ENCODE results near the gene MEPCE. TPM values are rescaled to one million over a fixed set of nuclear protein-coding genes. Genes with fewer than 3 reads are reported as not detected.

MEPCE gene
- total and polyA plus RNA-seq, 9 of the 15 experiments (the other 6 are each of a cell fraction or from before 2014, with no cell fraction given), result 10.9 to 76.3 (median 44.1) TPM

DNA sequence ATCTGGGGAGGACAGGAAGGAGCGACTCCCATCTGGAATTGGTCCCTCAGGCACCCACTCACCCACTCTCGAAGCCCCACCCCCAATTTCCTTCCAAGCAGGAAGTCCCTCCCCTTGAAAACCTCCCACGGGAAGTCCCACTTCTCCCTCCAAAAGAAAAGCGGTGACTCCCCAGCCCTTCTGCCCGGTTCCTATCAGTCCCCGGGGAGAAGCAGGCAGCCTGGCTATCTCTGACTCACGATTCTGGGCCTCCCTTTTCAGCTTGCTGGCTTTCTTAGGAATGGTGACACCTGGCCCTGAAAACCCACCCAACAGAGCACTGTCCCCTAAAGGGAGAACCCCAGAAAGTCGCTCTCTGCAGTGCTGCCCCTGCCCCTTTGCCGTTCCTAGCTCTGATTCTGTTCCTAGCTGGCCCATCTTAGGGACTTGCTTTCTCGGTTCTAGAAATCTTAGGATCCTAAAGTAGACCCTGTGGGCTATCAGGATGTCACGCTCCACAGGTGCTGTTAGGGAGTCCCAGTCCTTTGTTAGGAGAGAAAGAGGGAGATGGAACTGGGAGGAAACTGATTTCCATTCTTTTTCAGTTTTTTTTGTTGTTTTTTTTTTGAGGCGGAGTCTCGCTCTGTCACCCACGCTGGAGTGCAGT is 43.3 kb downstream of the MEPCE start:
- H3K36me3 ChIP-seq (ENCODE audit: control insufficient read depth, insufficient read depth, low read length), result peaks cover 76% of the 10 kb centered on the region
- POLR2A ChIA-PET, result interaction anchor here (0.6 to 0.9 kb wide), 4 partner anchors 11 to 355 kb away, joined by 3 to 4 read pairs (median 3); partner anchors contain the start of gene FBXO24
- 21% methylated on average over 14 of the region's 14 CpGs for WGBS (ENCODE audit: insufficient coverage, low coverage, missing lambda C conversion rate)
- H3K4me2 ChIP-seq (ENCODE audit: insufficient read depth, low read length), result peak overlapping the region; percentile 67
- H4K20me1 ChIP-seq (replicated peaks; ENCODE audit: control insufficient read depth, insufficient read depth, low read length), result peaks cover 19% of the 10 kb centered on the region
- no TSS peak for BruUV-seq (replicated peaks)
- CTCF ChIA-PET (ENCODE audit: low intra/inter-chr PET ratio), result interaction anchor here (0.7 kb wide), 2 partner anchors 91 to 100 kb away, joined by 3 to 6 read pairs; no protein-coding TSS in a partner anchor
- ATAC-seq (peak; percentile 46), DNase-seq (ENCODE audit: extremely low read depth in 1 of 4, low spot score in 3 of 4) (peak; percentile 88 to 90 (median 88)), FAIRE-seq (peak; percentile 93)
- H3K79me2 ChIP-seq (ENCODE audit: control insufficient read depth, insufficient read depth, low read length), result peaks cover 49% of the 10 kb centered on the region
- peaks cover 6% of the 10 kb centered on the region for H3K9me1 ChIP-seq (ENCODE audit: control insufficient read depth, insufficient read depth, low read length)
- peak overlapping the region; percentile 77 for H3K27ac ChIP-seq (ENCODE audit: extremely low read depth, low read depth, low read length)
- peaks cover 41 to 69% of the 10 kb centered on the region in 2 experiments for H3K4me1 ChIP-seq (replicated peaks in 1 of 2; ENCODE audit: control insufficient read depth in 2 of 2, insufficient read depth in 2 of 2, low read length in 2 of 2)
- in situ Hi-C loops (cut with MboI), result loop anchor here (25.0 kb wide), 1 partner anchor 89 kb away; the partner anchor contains the start of gene SAP25
- H3K4me3 ChIP-seq, result peak overlapping the region; percentile 6; the same call in 1 of the 2 replicates
- H2AFZ ChIP-seq (ENCODE audit: low read depth, low read length), result peak overlapping the region; percentile 55
- H3K27me3 ChIP-seq (ENCODE audit: control insufficient read depth in 2 of 2, insufficient read depth in 2 of 2, low read length in 2 of 2), result no peaks in the 10 kb centered on the region
- H3K9me3 ChIP-seq (replicated peaks; ENCODE audit: control insufficient read depth, insufficient read depth, low read depth, low read length), result no peaks in the 10 kb centered on the region
- peak overlapping the region; percentile 26 to 77; a peak in 3 of 4 replicates for H3K9ac ChIP-seq (ENCODE audit: insufficient read depth in 1 of 2, low read depth in 2 of 2, low read length in 2 of 2)
- intact Hi-C loops (cut with micrococcal nuclease), result no loop called here
- TF ChIP-seq ATF7 (IDR thresholded peaks at IDR 0.05), result 0 out of 2 replicates have a peak, but pooled peaks have one; percentile 17
- peak; percentile 39; the same call in 1 of the 2 replicates for TF ChIP-seq KLF16 (IDR thresholded peaks at IDR 0.05)
- TF ChIP-seq RAD21 (CRISPR knock-in tag; conservative IDR thresholded peaks at IDR 0.05 in 1 of 2, IDR thresholded peaks at IDR 0.05 in 1 of 2), result 0 out of 4 replicates have a peak, but pooled peaks of 1 of the 2 experiments have one; percentile 13
- no peak for TF ChIP-seq YBX1 (IDR thresholded peaks at IDR 0.05)
- TF ChIP-seq MLX (CRISPR knock-in tag; conservative IDR thresholded peaks at IDR 0.05), result no peak
- no peak for TF ChIP-seq ZNF41 (CRISPR knock-in tag; conservative IDR thresholded peaks at IDR 0.05)
- no peak for TF ChIP-seq BMI1 (IDR thresholded peaks at IDR 0.05; ENCODE audit: low read length)
- TF ChIP-seq PRDM10 (IDR thresholded peaks at IDR 0.05; ENCODE audit: partially characterized antibody), result peak; percentile 32
- peak; percentile 50; the same call in 1 of the 2 replicates for TF ChIP-seq SMAD4 (CRISPR knock-in tag; conservative IDR thresholded peaks at IDR 0.05)
- peak; percentile 73 for TF ChIP-seq POLR2AphosphoS5 (IDR thresholded peaks at IDR 0.05; ENCODE audit: control insufficient read depth, insufficient read depth, low read depth, low read length)
- TF ChIP-seq ZSCAN32 (CRISPR knock-in tag; IDR thresholded peaks at IDR 0.05), result no peak
- TF ChIP-seq HNRNPH1 (optimal IDR thresholded peaks at IDR 0.05; ENCODE audit: low read depth, low read length), result no peak
- TF ChIP-seq TRIM24 (IDR thresholded peaks at IDR 0.05), result peak; percentile 32 to 46; a peak in 1 of 4 replicates
- no peak for TF ChIP-seq FOXA1 (IDR thresholded peaks at IDR 0.05; ENCODE audit: borderline replicate concordance)
- TF ChIP-seq SOX6 (IDR thresholded peaks at IDR 0.05), result peak; percentile 27; the same call in 1 of the 2 replicates
- TF ChIP-seq, protein P1, sequence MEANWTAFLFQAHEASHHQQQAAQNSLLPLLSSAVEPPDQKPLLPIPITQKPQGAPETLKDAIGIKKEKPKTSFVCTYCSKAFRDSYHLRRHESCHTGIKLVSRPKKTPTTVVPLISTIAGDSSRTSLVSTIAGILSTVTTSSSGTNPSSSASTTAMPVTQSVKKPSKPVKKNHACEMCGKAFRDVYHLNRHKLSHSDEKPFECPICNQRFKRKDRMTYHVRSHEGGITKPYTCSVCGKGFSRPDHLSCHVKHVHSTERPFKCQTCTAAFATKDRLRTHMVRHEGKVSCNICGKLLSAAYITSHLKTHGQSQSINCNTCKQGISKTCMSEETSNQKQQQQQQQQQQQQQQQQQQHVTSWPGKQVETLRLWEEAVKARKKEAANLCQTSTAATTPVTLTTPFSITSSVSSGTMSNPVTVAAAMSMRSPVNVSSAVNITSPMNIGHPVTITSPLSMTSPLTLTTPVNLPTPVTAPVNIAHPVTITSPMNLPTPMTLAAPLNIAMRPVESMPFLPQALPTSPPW (CRISPR knock-in tag; IDR thresholded peaks at IDR 0.05), result peak; percentile 58
